GM12873 (cell line): ENCODE data around the gene SH2B2.

Experiments
- TF ChIP-seq, protein P1 (sequence below): IDR thresholded peaks from 2 replicates; pipeline ENCODE4 v1.5.1; 2012; ENCODE audit warnings: low read depth, mild to moderate bottlenecking, moderate library complexity, low read length, control low read depth; ENCODE audit not compliant: insufficient read depth; ENCODE audit errors: missing control alignments

Gene SH2B2

DNA sequence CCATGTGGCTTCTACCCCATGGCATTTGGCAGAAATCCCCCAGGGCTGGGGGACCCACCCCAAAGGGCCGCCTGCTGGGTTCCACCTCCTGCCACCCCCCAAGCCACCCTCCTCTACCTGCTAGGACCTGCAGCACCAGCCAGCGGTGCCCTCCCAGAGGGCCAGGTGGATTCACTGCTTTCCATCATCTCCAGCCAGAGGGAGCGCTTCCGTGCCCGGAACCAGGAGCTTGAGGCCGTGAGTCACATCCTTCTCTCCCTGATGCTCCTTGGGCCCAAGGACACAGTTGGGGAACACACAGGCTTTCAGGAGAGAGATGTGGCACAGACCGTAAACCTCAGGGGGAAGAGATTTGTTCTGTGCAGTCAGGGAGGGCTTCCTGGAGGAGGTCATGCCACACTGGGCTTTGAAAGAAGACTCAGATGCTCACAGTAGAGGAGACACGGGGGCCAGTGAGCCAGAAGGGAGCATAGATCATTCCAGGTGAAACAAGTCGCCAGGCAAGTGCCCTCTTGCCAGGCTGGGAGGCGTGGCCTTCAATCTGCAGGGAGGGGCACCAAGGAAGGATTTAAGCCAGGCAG lies 11.5 kb upstream of the SH2B2 start:
- TF ChIP-seq, protein P1, sequence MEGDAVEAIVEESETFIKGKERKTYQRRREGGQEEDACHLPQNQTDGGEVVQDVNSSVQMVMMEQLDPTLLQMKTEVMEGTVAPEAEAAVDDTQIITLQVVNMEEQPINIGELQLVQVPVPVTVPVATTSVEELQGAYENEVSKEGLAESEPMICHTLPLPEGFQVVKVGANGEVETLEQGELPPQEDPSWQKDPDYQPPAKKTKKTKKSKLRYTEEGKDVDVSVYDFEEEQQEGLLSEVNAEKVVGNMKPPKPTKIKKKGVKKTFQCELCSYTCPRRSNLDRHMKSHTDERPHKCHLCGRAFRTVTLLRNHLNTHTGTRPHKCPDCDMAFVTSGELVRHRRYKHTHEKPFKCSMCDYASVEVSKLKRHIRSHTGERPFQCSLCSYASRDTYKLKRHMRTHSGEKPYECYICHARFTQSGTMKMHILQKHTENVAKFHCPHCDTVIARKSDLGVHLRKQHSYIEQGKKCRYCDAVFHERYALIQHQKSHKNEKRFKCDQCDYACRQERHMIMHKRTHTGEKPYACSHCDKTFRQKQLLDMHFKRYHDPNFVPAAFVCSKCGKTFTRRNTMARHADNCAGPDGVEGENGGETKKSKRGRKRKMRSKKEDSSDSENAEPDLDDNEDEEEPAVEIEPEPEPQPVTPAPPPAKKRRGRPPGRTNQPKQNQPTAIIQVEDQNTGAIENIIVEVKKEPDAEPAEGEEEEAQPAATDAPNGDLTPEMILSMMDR, result no peak

DNA sequence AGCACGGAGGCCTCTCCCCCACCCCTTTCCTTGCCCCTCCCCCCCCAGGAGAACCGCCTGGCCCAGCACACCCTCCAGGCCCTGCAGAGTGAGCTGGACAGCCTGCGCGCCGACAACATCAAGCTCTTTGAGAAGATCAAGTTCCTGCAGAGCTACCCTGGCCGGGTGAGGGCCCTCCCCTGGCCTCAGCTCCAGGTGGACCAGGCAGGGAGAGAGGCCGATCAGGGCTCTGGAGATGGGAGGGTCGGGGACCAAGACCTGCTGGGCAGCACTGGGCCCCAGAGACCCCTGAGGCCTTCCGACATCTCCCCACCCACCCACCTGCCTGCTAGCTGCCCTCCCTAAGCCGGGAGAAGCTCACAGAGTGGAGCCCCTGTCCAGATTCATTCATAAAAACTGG lies 8.8 kb upstream of the SH2B2 start:
- TF ChIP-seq, protein P1, result no peak

DNA sequence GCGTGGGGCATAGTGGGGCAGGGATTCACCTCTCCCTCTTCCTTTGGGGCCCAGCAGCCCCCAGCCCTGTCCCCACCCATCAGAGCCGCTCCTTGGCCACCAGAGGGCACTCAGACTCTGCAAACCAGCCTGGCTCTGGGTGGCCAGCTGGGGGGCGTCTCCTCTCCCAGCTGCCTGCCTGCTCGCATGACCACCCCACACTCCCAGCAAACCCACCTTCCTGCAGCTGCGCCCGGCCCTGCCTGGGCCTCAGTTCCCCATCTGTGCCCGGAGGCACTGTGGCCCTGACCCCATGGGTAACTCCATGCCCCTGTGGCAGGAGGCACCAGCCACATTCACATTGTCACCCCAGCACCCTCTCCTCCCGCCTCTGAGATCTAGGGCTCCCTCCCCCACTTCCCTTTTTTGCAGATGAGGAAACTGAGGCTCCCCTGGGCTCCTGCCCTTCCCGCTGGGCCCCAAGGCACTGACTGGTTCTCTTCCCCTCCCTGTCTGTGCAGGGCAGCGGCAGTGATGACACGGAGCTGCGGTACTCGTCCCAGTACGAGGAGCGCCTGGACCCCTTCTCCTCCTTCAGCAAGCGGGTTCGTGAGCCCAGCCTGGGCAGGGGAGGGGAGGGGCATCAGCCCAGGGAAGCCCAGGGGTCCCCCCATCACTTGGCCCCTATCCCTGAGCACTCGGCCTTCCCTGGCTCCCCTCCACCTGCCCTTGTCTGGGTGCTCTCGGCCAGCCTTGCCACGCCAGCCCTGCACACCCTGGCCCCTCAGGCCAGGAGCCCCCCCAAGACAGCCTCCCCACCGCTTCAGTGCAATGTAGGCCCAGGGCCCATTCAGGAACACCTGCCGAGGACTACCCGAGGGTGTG lies 6.9 kb upstream of the SH2B2 start:
- TF ChIP-seq, protein P1, result peak; percentile 93

DNA sequence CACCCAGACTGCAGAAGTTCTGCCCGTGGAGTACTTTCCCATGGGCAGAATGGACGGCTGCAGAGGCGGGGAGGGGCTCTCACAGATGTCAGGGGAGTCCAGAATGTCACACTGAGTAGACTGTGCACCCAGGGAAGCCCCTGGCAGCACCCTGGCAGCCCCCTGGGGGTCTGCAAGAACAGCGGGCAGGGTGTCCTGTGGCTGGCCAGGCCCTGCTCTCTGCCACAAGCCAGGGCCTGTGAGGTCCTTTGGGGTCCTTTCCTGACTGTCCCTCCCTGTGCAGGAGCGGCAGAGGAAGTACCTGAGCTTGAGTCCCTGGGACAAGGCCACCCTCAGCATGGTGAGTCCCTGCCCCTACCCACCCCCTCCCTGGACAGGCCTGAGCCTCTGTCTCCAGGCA lies 6.1 kb upstream of the SH2B2 start:
- TF ChIP-seq, protein P1, result no peak

DNA sequence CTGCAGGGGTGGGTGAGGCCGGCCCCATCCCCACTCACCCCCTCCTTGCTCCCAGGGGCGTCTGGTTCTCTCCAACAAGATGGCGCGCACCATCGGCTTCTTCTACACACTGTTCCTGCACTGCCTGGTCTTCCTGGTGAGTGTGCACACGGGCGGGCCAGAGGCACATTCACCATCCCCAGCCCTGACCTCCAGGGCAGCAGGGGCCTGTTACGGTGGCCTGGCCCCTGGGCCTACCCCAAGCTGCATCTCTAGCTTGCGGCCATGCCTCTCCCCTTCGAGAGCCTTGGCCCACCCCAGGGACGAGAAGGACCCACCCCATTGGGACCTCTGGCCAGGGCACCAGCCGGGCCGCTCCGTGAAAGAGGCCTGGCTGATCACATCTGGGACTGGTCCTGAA lies 4.9 kb upstream of the SH2B2 start:
- TF ChIP-seq, protein P1, result no peak

DNA sequence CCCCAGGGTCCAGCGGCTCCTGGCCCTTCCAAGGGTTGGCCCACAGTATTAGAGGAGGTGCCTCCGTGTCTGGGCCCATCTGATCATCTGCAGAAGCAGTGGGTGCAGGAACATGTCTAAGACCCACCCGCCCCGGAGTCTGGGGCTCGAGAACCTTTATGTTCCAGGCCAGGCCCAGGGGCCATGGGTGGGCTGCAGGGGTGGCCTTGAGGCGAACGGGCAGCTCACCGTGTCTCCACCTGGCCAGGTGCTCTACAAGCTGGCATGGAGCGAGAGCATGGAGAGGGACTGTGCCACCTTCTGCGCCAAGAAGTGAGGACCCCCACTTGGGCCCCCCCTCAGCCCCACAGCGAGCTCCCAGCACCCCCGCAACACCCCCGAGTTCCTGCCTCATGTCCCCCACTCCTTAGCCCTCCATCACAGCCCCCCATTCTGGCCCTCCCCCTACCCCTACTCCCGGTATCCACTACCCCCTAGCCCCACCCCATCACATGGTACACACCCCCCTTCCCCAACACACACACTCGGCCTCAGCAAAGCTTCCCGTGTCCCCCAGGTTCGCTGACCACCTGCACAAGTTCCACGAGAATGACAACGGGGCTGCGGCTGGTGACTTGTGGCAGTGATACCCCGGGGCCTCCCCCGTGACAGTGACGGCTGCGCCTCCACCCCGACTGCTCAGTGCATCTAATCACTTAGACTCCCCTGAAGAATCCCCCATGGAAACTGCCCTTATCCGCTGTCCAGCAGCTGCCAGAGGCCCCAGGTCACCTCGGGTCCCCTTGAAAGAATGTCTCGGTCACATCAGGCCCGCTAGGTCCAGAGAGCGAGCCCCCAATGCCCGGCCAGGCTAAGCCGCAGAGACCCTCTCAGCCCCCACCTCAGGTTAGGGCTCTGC lies 4.0 kb upstream of the SH2B2 start:
- TF ChIP-seq, protein P1, result no peak
